ENCODE data around the gene EXOSC7. TPM values are rescaled to one million over a fixed set of nuclear protein-coding genes. Genes with fewer than 3 reads are reported as not detected.

The EXOSC7 gene
- total and polyA plus RNA-seq, 2 of the 4 experiments (the other 2 are of a cell fraction) = 61.6 to 62.2 TPM

- H2AK5ac ChIP-seq (ENCODE audit: low read depth, low read length) = no peak overlapping the region
- no peak overlapping the region for H3K9ac ChIP-seq (ENCODE audit: low read depth, low read length)
- DNase-seq (no peak), ATAC-seq (ENCODE audit: low read depth) (no peak)
- no peak overlapping the region for H4K8ac ChIP-seq (ENCODE audit: low read depth in 2 of 2, low read length in 2 of 2)
- POLR2A ChIA-PET (ENCODE audit: unreplicated experiment) = no interaction called here
- no TSS peak for BruUV-seq (replicated peaks)
- H3K27me3 ChIP-seq (ENCODE audit: control insufficient read depth, insufficient read depth, low read length) = no peaks in the 10 kb centered on the region
- no peak overlapping the region for H3K27ac ChIP-seq (ENCODE audit: insufficient read depth, low read length)
- TF ChIP-seq CHD1 (IDR thresholded peaks at IDR 0.05; ENCODE audit: low read depth, low read length) (no peak), CTCF (conservative IDR thresholded peaks at IDR 0.05; ENCODE audit: low read depth, low read length) (no peak), USF2 (IDR thresholded peaks at IDR 0.05; ENCODE audit: low read depth, low read length) (no peak), NFE2L2 (IDR thresholded peaks at IDR 0.05; ENCODE audit: low read depth, low read length) (no peak), RAD21 (IDR thresholded peaks at IDR 0.05; ENCODE audit: low read length) (no peak), FOS (IDR thresholded peaks at IDR 0.05; ENCODE audit: low read depth, low read length) (no peak), ELK1 (IDR thresholded peaks at IDR 0.05; ENCODE audit: borderline replicate concordance, low read depth, low read length) (no peak), RCOR1 (IDR thresholded peaks at IDR 0.05; ENCODE audit: insufficient replicate concordance, low read length) (no peak), CEBPB (IDR thresholded peaks at IDR 0.05; ENCODE audit: low read depth, low read length) (no peak), POLR2A (IDR thresholded peaks at IDR 0.05; ENCODE audit: low read depth, low read length) (no peak), MAFK (IDR thresholded peaks at IDR 0.05; ENCODE audit: low read depth, low read length) (no peak), MXI1 (IDR thresholded peaks at IDR 0.05; ENCODE audit: borderline replicate concordance, low read depth, low read length) (no peak), MAZ (IDR thresholded peaks at IDR 0.05; ENCODE audit: borderline replicate concordance, low read depth, low read length) (no peak), SMC3 (IDR thresholded peaks at IDR 0.05; ENCODE audit: low read depth, low read length) (no peak)
- no peak overlapping the region for H3K56ac ChIP-seq (ENCODE audit: extremely low read depth, insufficient read depth, low read length)
- H3K18ac ChIP-seq (ENCODE audit: low read depth, low read length) = no peak overlapping the region
- H4K5ac ChIP-seq (ENCODE audit: low read depth, low read length) = no peak overlapping the region
- no peak overlapping the region for H3K23ac ChIP-seq (ENCODE audit: low read depth, low read length)
- H3K9me1 ChIP-seq (ENCODE audit: insufficient read depth, low read length) = peaks cover 7% of the 10 kb centered on the region; the same call in 1 of the 2 replicates
- in situ Hi-C loops (cut with MboI; ENCODE audit: low sequenced_read_pairs) = no loop called here
- H2BK5ac ChIP-seq (ENCODE audit: low read depth, low read length, poor library complexity, severe bottlenecking) = no peak overlapping the region
- no peak overlapping the region for H2AFZ ChIP-seq (replicated peaks; ENCODE audit: low read length, poor library complexity)
- no peak overlapping the region for H2BK20ac ChIP-seq (ENCODE audit: low read depth, low read length)
- no peak overlapping the region for H3K14ac ChIP-seq (replicated peaks; ENCODE audit: low read depth, low read length)
- WGBS, 2 experiments (ENCODE audit: extremely low coverage in 2 of 2, insufficient read length in 1 of 2) = no CpG with 5 or more reads among the region's 3 CpGs
- no peak overlapping the region for H4K91ac ChIP-seq (ENCODE audit: insufficient read depth, low read depth, low read length)
- intact Hi-C loops (cut with micrococcal nuclease) = no loop called here
- H2AK9ac ChIP-seq (replicated peaks; ENCODE audit: low read depth, low read length, poor library complexity) = no peak overlapping the region
- H3K79me1 ChIP-seq (ENCODE audit: low read depth in 1 of 2, low read length in 2 of 2) = peaks cover 19 to 23% of the 10 kb centered on the region in 2 experiments
- H2BK120ac ChIP-seq (ENCODE audit: low read depth, low read length) = no peak overlapping the region
- no peak overlapping the region for H3K4me3 ChIP-seq (ENCODE audit: insufficient read depth, low read depth, low read length)
- H4K20me1 ChIP-seq (ENCODE audit: insufficient read depth, low read length) = no peaks in the 10 kb centered on the region
- peaks cover 4% of the 10 kb centered on the region; the same call in 1 of the 2 replicates for H3K4me1 ChIP-seq (ENCODE audit: control insufficient read depth, insufficient read depth, low read length)
- dilution Hi-C loops (cut with HindIII; ENCODE audit: low sequenced_read_pairs, unreplicated experiment) = no loop called here
- CTCF ChIA-PET = interaction anchor here (0.6 to 2.1 kb wide), 2 partner anchors 10 to 42 kb away, joined by 3 to 5 read pairs; no protein-coding TSS in a partner anchor
- no peaks in the 10 kb centered on the region for H3K9me3 ChIP-seq (ENCODE audit: control insufficient read depth, insufficient read depth, low read length)
- no peak overlapping the region for H2BK15ac ChIP-seq (ENCODE audit: low read depth, low read length)
- peaks cover 35% of the 10 kb centered on the region for H3K36me3 ChIP-seq (ENCODE audit: control insufficient read depth, insufficient read depth, low read length)
- H3K4ac ChIP-seq (ENCODE audit: low read depth, low read length) = no peak overlapping the region
- H3K4me2 ChIP-seq (ENCODE audit: low read depth, low read length) = no peak overlapping the region
Measured at GRCh38 chr3:45001738-45002137, 25.7 kb downstream of the EXOSC7 start.

Data from IMR-90 (cell line).